Measurements from ENCODE around the gene CFAP161.

CFAP161 gene

DNA sequence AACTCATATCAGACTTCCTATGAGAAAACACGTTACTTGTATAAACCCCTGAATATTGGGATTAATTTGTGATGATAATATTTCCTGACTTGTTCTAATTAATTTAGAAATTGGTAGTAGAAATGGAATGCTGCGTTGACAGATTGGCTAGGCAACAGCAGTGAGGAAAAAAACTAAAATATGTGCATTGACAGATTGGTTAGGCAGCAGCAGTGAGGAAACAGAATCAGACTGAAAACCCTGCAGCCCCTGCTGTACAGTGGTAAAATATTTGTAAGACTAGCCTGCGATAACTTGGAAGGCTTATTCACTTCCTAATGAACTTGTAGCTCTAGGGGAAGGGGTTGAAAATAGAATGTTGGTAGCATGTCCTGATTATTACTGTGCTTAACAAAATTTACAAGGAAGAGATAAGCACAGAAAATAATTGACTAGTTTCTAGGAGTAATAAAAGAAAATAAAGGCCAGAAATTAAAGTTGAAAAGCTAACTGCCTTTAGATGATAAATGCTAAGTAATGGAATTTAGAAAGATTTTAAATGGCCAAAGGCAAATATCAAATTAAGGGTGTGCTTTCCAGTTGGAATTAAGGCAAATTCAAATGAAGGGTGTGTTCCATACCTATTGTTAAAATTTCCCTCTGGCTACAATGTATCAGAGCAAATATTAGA, 32.7 kb downstream of the CFAP161 start:
- Mint-ChIP-seq H3K36me3 (ENCODE audit: low read depth) (no peaks in the 10 kb centered on the region), H3K27me3 (ENCODE audit: low read depth) (peaks cover 3% of the 10 kb centered on the region), H3K4me1 (peaks cover 8% of the 10 kb centered on the region), H3K27ac (no peak overlapping the region), H3K9me3 (no peaks in the 10 kb centered on the region), H3K4me3 (no peak overlapping the region)
- TF ChIP-seq, protein P1, sequence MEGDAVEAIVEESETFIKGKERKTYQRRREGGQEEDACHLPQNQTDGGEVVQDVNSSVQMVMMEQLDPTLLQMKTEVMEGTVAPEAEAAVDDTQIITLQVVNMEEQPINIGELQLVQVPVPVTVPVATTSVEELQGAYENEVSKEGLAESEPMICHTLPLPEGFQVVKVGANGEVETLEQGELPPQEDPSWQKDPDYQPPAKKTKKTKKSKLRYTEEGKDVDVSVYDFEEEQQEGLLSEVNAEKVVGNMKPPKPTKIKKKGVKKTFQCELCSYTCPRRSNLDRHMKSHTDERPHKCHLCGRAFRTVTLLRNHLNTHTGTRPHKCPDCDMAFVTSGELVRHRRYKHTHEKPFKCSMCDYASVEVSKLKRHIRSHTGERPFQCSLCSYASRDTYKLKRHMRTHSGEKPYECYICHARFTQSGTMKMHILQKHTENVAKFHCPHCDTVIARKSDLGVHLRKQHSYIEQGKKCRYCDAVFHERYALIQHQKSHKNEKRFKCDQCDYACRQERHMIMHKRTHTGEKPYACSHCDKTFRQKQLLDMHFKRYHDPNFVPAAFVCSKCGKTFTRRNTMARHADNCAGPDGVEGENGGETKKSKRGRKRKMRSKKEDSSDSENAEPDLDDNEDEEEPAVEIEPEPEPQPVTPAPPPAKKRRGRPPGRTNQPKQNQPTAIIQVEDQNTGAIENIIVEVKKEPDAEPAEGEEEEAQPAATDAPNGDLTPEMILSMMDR (IDR thresholded peaks at IDR 0.05; ENCODE audit: unreplicated experiment in 3 of 3), result no peak

DNA sequence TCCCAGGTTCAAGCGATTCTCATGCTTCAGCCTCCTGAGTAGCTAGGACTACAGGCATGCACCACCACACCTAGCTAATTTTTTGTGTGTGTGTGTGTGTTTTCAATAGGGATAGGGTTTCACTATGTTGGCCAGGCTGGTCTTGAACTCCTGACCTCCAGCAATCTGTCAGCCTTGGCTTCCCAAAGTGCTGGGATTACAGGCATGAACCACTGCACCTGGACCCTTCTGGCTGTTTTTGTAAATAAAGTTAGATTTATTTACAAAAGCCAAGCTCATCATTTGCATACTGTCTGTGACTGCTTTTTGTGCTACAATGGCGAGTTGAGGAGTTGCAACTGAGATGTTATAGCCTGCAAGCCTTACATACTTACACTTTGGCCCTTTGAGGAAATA, 34.1 kb downstream of the CFAP161 start:
- Mint-ChIP-seq H3K36me3 (ENCODE audit: low read depth) (no peaks in the 10 kb centered on the region), H3K27me3 (ENCODE audit: low read depth) (peaks cover 7% of the 10 kb centered on the region), H3K4me1 (no peaks in the 10 kb centered on the region), H3K4me3 (no peak overlapping the region), H3K9me3 (no peaks in the 10 kb centered on the region), H3K27ac (no peak overlapping the region)
- TF ChIP-seq, protein P1 (IDR thresholded peaks at IDR 0.05; ENCODE audit: unreplicated experiment in 3 of 3), result no peak

DNA sequence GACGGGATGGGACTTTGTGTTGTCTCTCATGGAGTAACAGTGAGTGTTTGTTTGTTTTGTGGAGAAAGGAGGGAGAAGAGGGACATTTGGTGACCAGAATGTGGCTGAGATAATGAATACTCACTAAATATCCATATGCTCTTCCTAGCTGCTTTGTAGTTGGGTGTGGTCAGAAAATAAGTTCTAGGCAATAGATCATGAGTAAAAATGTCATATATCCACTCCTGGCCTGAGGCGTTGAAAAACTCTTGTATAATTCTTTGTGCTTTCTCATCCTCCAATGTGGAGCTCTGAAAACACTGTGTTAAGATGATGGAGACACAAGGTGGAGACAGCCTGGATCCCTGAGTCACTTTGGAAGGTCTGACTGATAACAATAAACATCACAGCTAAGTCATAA, 34.6 kb downstream of the CFAP161 start:
- Mint-ChIP-seq H3K27me3 (ENCODE audit: low read depth) (peaks cover 7% of the 10 kb centered on the region), H3K36me3 (ENCODE audit: low read depth) (no peaks in the 10 kb centered on the region), H3K4me1 (no peaks in the 10 kb centered on the region), H3K4me3 (no peak overlapping the region), H3K9me3 (no peaks in the 10 kb centered on the region), H3K27ac (no peak overlapping the region)
- TF ChIP-seq, protein P1 (IDR thresholded peaks at IDR 0.05; ENCODE audit: unreplicated experiment in 3 of 3), result no peak

DNA sequence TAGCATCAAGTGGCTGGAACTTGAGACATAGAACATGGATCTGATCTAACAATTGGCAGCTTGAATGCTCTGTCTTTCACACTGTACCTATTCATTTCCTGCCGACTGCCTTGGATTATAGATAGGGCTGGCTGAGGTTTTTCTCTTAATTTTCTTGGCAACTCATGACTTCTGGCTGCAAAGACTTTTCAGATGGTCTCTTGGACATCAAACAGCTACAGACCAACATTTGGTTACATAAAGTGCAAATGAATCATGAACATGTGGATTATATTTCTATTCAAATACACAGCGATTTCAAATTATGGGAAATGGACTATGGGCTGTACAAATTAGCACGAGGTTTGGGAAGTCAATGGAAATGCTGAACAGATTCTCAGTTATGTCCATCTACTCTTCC, 36.4 kb downstream of the CFAP161 start:
- Mint-ChIP-seq H3K9me3 (no peaks in the 10 kb centered on the region), H3K4me3 (no peak overlapping the region), H3K4me1 (no peaks in the 10 kb centered on the region), H3K27me3 (ENCODE audit: low read depth) (peaks cover 7% of the 10 kb centered on the region), H3K27ac (no peak overlapping the region), H3K36me3 (ENCODE audit: low read depth) (no peaks in the 10 kb centered on the region)
- TF ChIP-seq, protein P1 (IDR thresholded peaks at IDR 0.05; ENCODE audit: unreplicated experiment in 3 of 3), result no peak

DNA sequence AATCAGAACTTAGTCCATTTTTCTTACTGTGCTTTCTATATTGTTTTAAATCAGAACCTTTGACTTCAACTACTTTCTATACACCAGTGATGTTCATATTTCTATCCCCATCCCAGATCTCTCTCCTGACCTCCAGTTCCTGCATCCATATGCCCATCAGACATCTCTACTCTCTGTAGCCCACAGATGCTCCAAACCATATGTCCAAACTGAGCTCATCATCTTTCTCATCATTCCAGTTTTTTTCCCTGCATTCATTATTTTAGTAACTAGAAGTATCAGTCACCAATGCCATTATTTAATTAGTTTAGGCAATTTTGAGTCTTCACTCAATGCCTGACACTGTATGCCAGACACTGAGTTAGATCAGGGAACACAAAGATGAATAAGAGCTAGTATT, 37.2 kb downstream of the CFAP161 start:
- Mint-ChIP-seq H3K4me3 (no peak overlapping the region), H3K27me3 (ENCODE audit: low read depth) (peaks cover 7% of the 10 kb centered on the region), H3K4me1 (no peaks in the 10 kb centered on the region), H3K9me3 (no peaks in the 10 kb centered on the region), H3K36me3 (ENCODE audit: low read depth) (no peaks in the 10 kb centered on the region), H3K27ac (no peak overlapping the region)
- TF ChIP-seq, protein P1 (IDR thresholded peaks at IDR 0.05; ENCODE audit: unreplicated experiment in 3 of 3), result no peak

DNA sequence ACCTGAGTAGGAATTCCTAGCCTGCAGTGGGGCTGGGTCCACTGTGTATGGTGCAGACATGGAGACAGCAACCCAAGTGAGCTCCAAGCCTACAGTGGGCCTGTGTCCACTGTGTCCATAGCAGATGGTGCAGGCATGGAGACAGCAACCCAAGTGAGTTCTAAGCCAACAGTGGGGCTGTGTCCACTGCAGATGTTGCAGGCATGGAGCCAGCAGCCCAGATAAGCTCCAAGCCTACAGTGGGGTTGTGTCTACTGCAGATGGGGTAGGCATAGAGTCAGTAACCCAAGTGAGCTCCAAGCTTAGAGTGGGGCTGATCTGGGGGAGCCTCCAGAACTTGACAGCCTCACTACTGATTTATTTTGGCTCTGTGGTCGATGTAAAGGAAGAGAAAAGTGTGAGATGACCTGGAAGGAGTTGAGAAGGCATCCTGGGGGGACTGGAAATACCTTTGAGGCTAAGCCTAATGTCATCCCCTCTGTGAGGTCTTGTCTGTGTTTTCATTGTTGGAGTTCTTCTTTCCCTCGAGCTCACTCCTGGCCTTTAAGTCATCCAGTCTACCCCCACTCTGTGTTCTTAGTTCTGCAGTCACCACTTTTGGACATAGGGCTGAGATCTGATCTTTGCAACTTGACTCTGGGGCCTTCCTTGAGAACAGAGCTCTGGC, 40.2 kb downstream of the CFAP161 start:
- TF ChIP-seq, protein P1 (IDR thresholded peaks at IDR 0.05; ENCODE audit: unreplicated experiment in 3 of 3), result no peak
- Mint-ChIP-seq H3K4me1 (no peaks in the 10 kb centered on the region), H3K4me3 (no peak overlapping the region), H3K36me3 (ENCODE audit: low read depth) (no peaks in the 10 kb centered on the region), H3K9me3 (no peaks in the 10 kb centered on the region), H3K27ac (no peak overlapping the region), H3K27me3 (ENCODE audit: low read depth) (peaks cover 12% of the 10 kb centered on the region)

Data from nephron (organoid).